Lung (tissue), 12 donors: ENCODE data around the gene ABCB4. TPM values are rescaled to one million over a fixed set of nuclear protein-coding genes. Genes with fewer than 3 reads are reported as not detected.
A peak's percentile ranks its signal among the peaks of the same experiment; 100 is the strongest.

Experiments
- ATAC-seq: fragments of 200-7000 bp; cut with Tn5 transposase; one replicate; pipeline ENCODE4 v1.9.1; 2020; ENCODE audit warnings: moderate number of reproducible peaks; ENCODE audit not compliant: insufficient read depth, low FRiP score
- DNase-seq, 3 donors: peaks; one replicate each; pipeline ENCODE4 v3.0.0-alpha.2; 2013 to 2017
- H3K27ac ChIP-seq, 2 donors: one replicate each; pipeline ENCODE4 v1.5.1; 2013; ENCODE audit warnings: mild to moderate bottlenecking in 2 of 2, moderate library complexity in 2 of 2, control low read depth in 1 of 2, inconsistent platforms in 1 of 2, low read depth in 1 of 2, low read length in 1 of 2
- H3K27me3 ChIP-seq, 3 donors: one replicate each; pipeline ENCODE4 v1.5.1; 2013; ENCODE audit warnings: low read length in 2 of 3; ENCODE audit not compliant: control insufficient read depth in 3 of 3, insufficient read depth in 3 of 3
- H3K36me3 ChIP-seq, 4 donors: one replicate each; pipeline ENCODE4 v1.5.1; 2013; ENCODE audit warnings: low read length in 4 of 4, mild to moderate bottlenecking in 1 of 4, moderate library complexity in 1 of 4; ENCODE audit not compliant: control insufficient read depth in 4 of 4, insufficient read depth in 4 of 4
- H3K4me1 ChIP-seq, 5 donors: one replicate each; pipeline ENCODE4 v1.5.1; 2013; ENCODE audit warnings: low read length in 5 of 5, mild to moderate bottlenecking in 2 of 5, moderate library complexity in 1 of 5; ENCODE audit not compliant: control insufficient read depth in 5 of 5, insufficient read depth in 5 of 5
- H3K4me3 ChIP-seq: one replicate; pipeline ENCODE4 v1.5.1; 2013; ENCODE audit warnings: mild to moderate bottlenecking, control low read depth, moderate library complexity
- H3K9ac ChIP-seq, 2 donors: one replicate each; pipeline ENCODE4 v1.5.1; 2013; ENCODE audit warnings: low read length in 2 of 2, control low read depth in 1 of 2; ENCODE audit not compliant: insufficient read depth in 1 of 2
- H3K9me3 ChIP-seq, 4 donors: one replicate each; pipeline ENCODE4 v1.5.1; 2013; ENCODE audit warnings: low read length in 3 of 4, mild to moderate bottlenecking in 1 of 4, moderate library complexity in 1 of 4; ENCODE audit not compliant: control insufficient read depth in 4 of 4, insufficient read depth in 3 of 4
- WGBS, 2 donors: extraction: QIAGEN DNeasy Blood & Tissue Kit; methylation state at CpG; one replicate each; pipeline ENCODE4 v1.1.7; 2013; 5-methylcytosine and 5-hydroxymethylcytosine counted together
- polyA plus RNA-seq, 2 donors: library from polyadenylated mRNA; stranded (reverse); fragments of 200-250 nt; gene quantifications; one replicate each; pipeline ENCODE4 v1.2.1, GENCODE V29; 2013
- total RNA-seq, 2 donors: library from RNA; depleted of rRNA in 1 of 2; stranded (reverse); fragments of >200 nt in 1 of 2; gene quantifications; one replicate each; pipeline ENCODE4 v1.2.1, GENCODE V29; 2014 to 2021
- TF ChIP-seq, protein P1 (sequence below): IDR thresholded peaks from 2 replicates; pipeline ENCODE4 v1.5.1; 2012; ENCODE audit warnings: mild to moderate bottlenecking; ENCODE audit errors: control extremely low read depth, extremely low read depth
- donor health status: control.
- donor health status: control.
- donor health status: Bipolar disorder and iron deficiency.
- donor health status: healthy.
- donor health status: DM: yes; HTN: yes; CAD: no.

ABCB4 gene
- total and polyA plus RNA-seq, 4 donors = 0.08 to 0.68 (median 0.33) TPM

DNA sequence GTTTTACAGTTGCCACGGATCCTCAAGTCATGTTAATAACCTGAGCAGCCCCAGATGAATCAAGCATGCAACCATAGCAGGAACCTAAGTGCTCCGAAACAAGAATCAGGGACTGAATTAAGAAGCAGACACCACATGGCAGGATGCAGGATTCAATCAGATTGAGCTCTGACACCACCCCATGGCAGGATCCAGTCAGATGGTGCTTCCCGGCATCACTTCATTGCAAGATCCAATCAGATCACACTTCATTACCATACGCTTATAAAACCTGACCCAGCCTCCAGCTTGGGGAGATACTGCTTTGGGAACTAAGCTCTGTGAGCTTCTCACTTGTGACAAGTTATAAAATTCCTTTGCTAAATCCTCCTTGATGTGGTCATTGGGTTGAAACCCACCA is 55.3 kb downstream of the ABCB4 start:
- Histone ChIP-seq H3K9ac (no peak overlapping the region), H3K27me3 (no peaks in the 10 kb centered on the region), H3K27ac (no peak overlapping the region), H3K4me1 (no peaks in the 10 kb centered on the region), H3K9me3 (no peaks in the 10 kb centered on the region), H3K4me3 (no peak overlapping the region), H3K36me3 (peaks cover 0 to 9% (median 0%) of the 10 kb centered on the region in 4 donors)
- ATAC-seq = no peak
- no peak for DNase-seq
- TF ChIP-seq, protein P1, sequence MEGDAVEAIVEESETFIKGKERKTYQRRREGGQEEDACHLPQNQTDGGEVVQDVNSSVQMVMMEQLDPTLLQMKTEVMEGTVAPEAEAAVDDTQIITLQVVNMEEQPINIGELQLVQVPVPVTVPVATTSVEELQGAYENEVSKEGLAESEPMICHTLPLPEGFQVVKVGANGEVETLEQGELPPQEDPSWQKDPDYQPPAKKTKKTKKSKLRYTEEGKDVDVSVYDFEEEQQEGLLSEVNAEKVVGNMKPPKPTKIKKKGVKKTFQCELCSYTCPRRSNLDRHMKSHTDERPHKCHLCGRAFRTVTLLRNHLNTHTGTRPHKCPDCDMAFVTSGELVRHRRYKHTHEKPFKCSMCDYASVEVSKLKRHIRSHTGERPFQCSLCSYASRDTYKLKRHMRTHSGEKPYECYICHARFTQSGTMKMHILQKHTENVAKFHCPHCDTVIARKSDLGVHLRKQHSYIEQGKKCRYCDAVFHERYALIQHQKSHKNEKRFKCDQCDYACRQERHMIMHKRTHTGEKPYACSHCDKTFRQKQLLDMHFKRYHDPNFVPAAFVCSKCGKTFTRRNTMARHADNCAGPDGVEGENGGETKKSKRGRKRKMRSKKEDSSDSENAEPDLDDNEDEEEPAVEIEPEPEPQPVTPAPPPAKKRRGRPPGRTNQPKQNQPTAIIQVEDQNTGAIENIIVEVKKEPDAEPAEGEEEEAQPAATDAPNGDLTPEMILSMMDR = no peak
- WGBS, 2 donors = 87 to 90% methylated on average over 4 of the region's 4 CpGs

DNA sequence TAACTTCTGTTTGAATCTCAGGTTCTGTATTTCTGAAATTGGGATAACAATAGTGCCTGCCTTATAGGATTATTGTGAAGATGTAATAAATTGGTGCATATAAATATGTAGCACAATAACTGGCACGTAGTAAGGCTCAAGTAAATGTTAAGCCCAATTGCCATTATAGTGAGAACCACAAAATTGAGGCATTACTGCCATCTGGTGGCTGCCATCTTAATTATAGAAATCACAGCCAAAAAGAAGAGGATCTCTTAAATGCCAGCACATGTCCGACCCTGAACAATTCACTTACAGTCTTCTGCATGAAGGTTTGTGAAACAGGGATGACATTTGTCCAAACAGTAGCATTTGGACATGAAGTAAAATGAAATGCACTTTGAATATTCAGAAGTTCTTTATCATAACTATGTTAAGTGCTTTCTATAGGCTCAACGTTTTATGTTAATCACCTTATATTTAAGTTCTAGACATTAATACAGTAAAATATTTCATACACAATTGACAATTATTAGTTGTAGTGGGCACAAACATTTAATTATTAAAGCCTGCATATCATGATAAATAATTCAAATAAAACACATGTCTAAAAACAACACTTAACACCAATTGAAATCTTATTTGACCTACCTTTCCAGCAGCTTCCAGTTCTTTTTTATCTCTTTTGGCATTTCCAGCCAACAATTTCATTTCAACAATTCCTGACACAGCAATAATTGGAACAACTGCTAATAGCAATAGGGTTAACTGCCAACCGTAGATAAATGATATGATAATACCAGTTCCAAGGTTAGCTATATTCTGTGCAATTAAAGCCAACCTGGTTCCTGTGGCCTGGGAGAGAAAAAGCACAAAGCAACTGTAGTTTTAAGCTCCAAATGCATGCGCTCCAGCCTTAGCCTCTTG is 58.5 kb downstream of the ABCB4 start:
- Histone ChIP-seq H3K27ac (no peak overlapping the region), H3K27me3 (no peaks in the 10 kb centered on the region), H3K4me3 (no peak overlapping the region), H3K9ac (no peak overlapping the region), H3K36me3 (no peaks in the 10 kb centered on the region), H3K4me1 (no peaks in the 10 kb centered on the region), H3K9me3 (no peaks in the 10 kb centered on the region)
- TF ChIP-seq, protein P1 = peak; percentile 73
- ATAC-seq (peak; percentile 63), DNase-seq (peak; percentile 54 to 85 (median 81))
- 52 to 57% methylated on average over 5 of the region's 5 CpGs for WGBS, 2 donors

DNA sequence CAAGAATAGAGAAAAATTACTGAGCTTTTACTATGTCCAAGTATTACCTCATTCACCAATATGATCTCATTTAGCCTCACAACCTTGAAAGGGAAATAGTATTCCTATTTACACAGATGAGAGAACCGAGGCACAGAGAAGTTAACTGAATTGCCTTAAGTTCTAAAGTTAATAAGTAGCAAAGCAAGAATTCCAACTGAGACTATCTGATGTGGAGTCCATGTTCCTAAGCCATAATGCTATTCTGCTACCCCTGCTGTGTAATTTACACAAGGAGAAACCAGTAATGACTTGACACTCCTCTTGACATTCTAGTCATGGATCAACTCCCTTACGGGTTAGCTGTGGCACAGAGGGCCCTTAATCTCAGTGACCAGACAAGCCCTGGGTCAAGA is 60.7 kb downstream of the ABCB4 start:
- 79 to 94% methylated on average over 2 of the region's 2 CpGs for WGBS, 2 donors
- Histone ChIP-seq H3K9ac (no peak overlapping the region), H3K27ac (no peak overlapping the region), H3K36me3 (no peaks in the 10 kb centered on the region), H3K27me3 (no peaks in the 10 kb centered on the region), H3K4me3 (no peak overlapping the region), H3K9me3 (no peaks in the 10 kb centered on the region), H3K4me1 (no peaks in the 10 kb centered on the region)
- ATAC-seq (no peak), DNase-seq (no peak)
- TF ChIP-seq, protein P1 = no peak
